Stimulated activated CD4-positive, alpha-beta T cell treated with anti-CD3 and anti-CD28 coated beads, Interleukin-12 subunit alpha, Interleukin-12 subunit beta, amount 100 ng/mL, for 48 hours (primary cell): ENCODE results near the gene MAP3K2.

Source experiments
- DNase-seq, 3 donors: peaks; one replicate each; pipeline ENCODE4 v3.0.0-alpha.2; 2020; ENCODE audit warnings: low read depth in 2 of 3, low spot score in 1 of 3

Gene MAP3K2

GRCh38 chr2:127386246-127386645 lies 1.5 kb downstream of the MAP3K2 start:
- DNase-seq, result no peak

GRCh38 chr2:127384529-127384928 lies 3.2 kb downstream of the MAP3K2 start:
- no peak for DNase-seq

GRCh38 chr2:127382831-127383230 lies 4.9 kb downstream of the MAP3K2 start:
- no peak for DNase-seq

- no peak for DNase-seq
These were observed 6.0 kb downstream of the MAP3K2 start for GRCh38 chr2:127381762-127382161.

- no peak for DNase-seq
These were observed 7.9 kb downstream of the MAP3K2 start for GRCh38 chr2:127379712-127380355.

- no peak for DNase-seq
These were observed 9.1 kb downstream of the MAP3K2 start for GRCh38 chr2:127378720-127379119.

GRCh38 chr2:127377262-127377661 lies 10.5 kb downstream of the MAP3K2 start:
- no peak for DNase-seq

- DNase-seq, result no peak
These were observed 11.5 kb downstream of the MAP3K2 start for GRCh38 chr2:127376257-127376656.

- DNase-seq, result no peak
These were observed 14.3 kb downstream of the MAP3K2 start for GRCh38 chr2:127373362-127374083.

- no peak for DNase-seq
These were observed 16.7 kb downstream of the MAP3K2 start for GRCh38 chr2:127371037-127371436.

GRCh38 chr2:127370010-127370409 lies 17.8 kb downstream of the MAP3K2 start:
- DNase-seq, result no peak

GRCh38 chr2:127365211-127365643 lies 22.5 kb downstream of the MAP3K2 start:
- no peak for DNase-seq

- no peak for DNase-seq
These were observed 24.8 kb downstream of the MAP3K2 start for GRCh38 chr2:127362971-127363370.

- DNase-seq, result no peak
These were observed 25.6 kb downstream of the MAP3K2 start for GRCh38 chr2:127361929-127362885.

- no peak for DNase-seq
These were observed 27.5 kb downstream of the MAP3K2 start for GRCh38 chr2:127360242-127360641.

- DNase-seq, result no peak
These were observed 28.3 kb downstream of the MAP3K2 start for GRCh38 chr2:127359520-127359919.

GRCh38 chr2:127358971-127359370 lies 28.8 kb downstream of the MAP3K2 start:
- no peak for DNase-seq

GRCh38 chr2:127358044-127358443 lies 29.7 kb downstream of the MAP3K2 start:
- no peak for DNase-seq

GRCh38 chr2:127357591-127357990 lies 30.2 kb downstream of the MAP3K2 start:
- DNase-seq, result no peak

- no peak for DNase-seq
These were observed 31.2 kb downstream of the MAP3K2 start for GRCh38 chr2:127356531-127356930.

GRCh38 chr2:127355407-127356008 lies 32.3 kb downstream of the MAP3K2 start:
- peak in 1 of 3 donors; percentile 29 for DNase-seq
